Activated CD8-positive, alpha-beta T cell treated with anti-CD3 and anti-CD28 coated beads for 36 hours (primary cell): Measurements from ENCODE around the gene KMT2C. TPM values are rescaled to one million over a fixed set of nuclear protein-coding genes. Genes with fewer than 3 reads are reported as not detected.
"Not testable (repeated sequence)": the region's sequence is repeated elsewhere in the genome, so short reads cannot be mapped to it uniquely, and the experiment has no call there.

ENCODE experiments used
- ATAC-seq: fragments of 200-7000 bp; cut with Tn5 transposase; one replicate; pipeline ENCODE4 v1.10.0; 2021; ENCODE audit warnings: mild to moderate bottlenecking, moderate library complexity
- CTCF ChIA-PET: fragments of 350-600 bp; sonication (Branson Sonifier 250); formaldehyde crosslinking; loops from one replicate; lab custom pipeline; 2021; ENCODE audit warnings: antibody characterized with exemption; lab: Charles Lee
- POLR2A ChIA-PET: fragments of 350-600 bp; sonication (Branson Sonifier 250); formaldehyde crosslinking; loops from one replicate; lab custom pipeline; 2021; ENCODE audit warnings: antibody characterized with exemption; lab: Charles Lee
- DNase-seq: peaks from one replicate; pipeline ENCODE4 v3.0.0-alpha.2; 2020
- H3K27ac Mint-ChIP-seq: one replicate; pipeline ENCODE4 v1.8.0; 2021; ENCODE audit warnings: mild to moderate bottlenecking, mixed read lengths
- H3K27me3 Mint-ChIP-seq: one replicate; pipeline ENCODE4 v1.8.0; 2021; ENCODE audit warnings: mixed read lengths
- H3K36me3 Mint-ChIP-seq: one replicate; pipeline ENCODE4 v1.8.0; 2021; ENCODE audit warnings: low read depth, mixed read lengths
- H3K4me1 Mint-ChIP-seq: one replicate; pipeline ENCODE4 v1.8.0; 2021; ENCODE audit warnings: low read depth, mixed read lengths
- H3K4me3 Mint-ChIP-seq: one replicate; pipeline ENCODE4 v1.8.0; 2021; ENCODE audit warnings: mild to moderate bottlenecking, moderate library complexity, mixed read lengths
- H3K9me3 Mint-ChIP-seq: one replicate; pipeline ENCODE4 v1.8.0; 2021; ENCODE audit warnings: mixed read lengths
- CTCF ChIP-seq: fragments of 200-600 bp; IDR thresholded peaks from one replicate; pipeline ENCODE4 v1.8.0; 2022; ENCODE audit warnings: antibody characterized with exemption, mild to moderate bottlenecking
- intact Hi-C: fragments of 100-400 bp; cut with micrococcal nuclease; formaldehyde crosslinking; loops from one replicate; pipeline ENCODE4 v1.10.0; 2022
- total RNA-seq, 2 experiments: library from RNA; stranded (reverse); gene quantifications; one replicate each; pipeline ENCODE4 v1.2.3, GENCODE V29; 2021

Gene KMT2C
- total RNA-seq, 2 experiments from 2014 or later: 48.5 to 52.8 TPM

GRCh38 chr7:152307902-152308301 lies 127.9 kb downstream of the KMT2C start:
- Mint-ChIP-seq H3K27ac (no peak overlapping the region), H3K4me3 (no peak overlapping the region), H3K36me3 (peaks cover 31% of the 10 kb centered on the region), H3K4me1 (peaks cover 4% of the 10 kb centered on the region), H3K9me3 (no peaks in the 10 kb centered on the region), H3K27me3 (no peaks in the 10 kb centered on the region)
- no peak for TF ChIP-seq CTCF
- intact Hi-C loops: no loop called here
- ChIA-PET CTCF (interaction anchor here (1.5 kb wide), 1 partner anchor 8 kb away, joined by 3 read pairs; no protein-coding TSS in a partner anchor), POLR2A (interaction anchor here (0.6 kb wide), 1 partner anchor 124 kb away, joined by 3 read pairs; no protein-coding TSS in a partner anchor)
- no peak for ATAC-seq
- no peak for DNase-seq

- H3K27me3 Mint-ChIP-seq, H3K4me3 Mint-ChIP-seq, intact Hi-C loops, DNase-seq, H3K9me3 Mint-ChIP-seq, ATAC-seq, H3K4me1 Mint-ChIP-seq, POLR2A ChIA-PET, H3K27ac Mint-ChIP-seq, CTCF ChIA-PET: not testable (repeated sequence)
- H3K36me3 Mint-ChIP-seq: peaks cover 28% of the 10 kb centered on the region
These were observed 136.2 kb downstream of the KMT2C start for GRCh38 chr7:152299542-152300143.

- Mint-ChIP-seq H3K4me3 (no peak overlapping the region), H3K4me1 (no peaks in the 10 kb centered on the region), H3K9me3 (peaks cover 10% of the 10 kb centered on the region), H3K27ac (no peak overlapping the region), H3K27me3 (no peaks in the 10 kb centered on the region), H3K36me3 (peaks cover 47% of the 10 kb centered on the region)
- intact Hi-C loops: no loop called here
- no peak for TF ChIP-seq CTCF
- ChIA-PET CTCF (no interaction called here), POLR2A (no interaction called here)
- ATAC-seq: no peak
- no peak for DNase-seq
These were observed 142.9 kb downstream of the KMT2C start for GRCh38 chr7:152292897-152293296.

GRCh38 chr7:152286972-152287371 lies 148.8 kb downstream of the KMT2C start:
- CTCF ChIA-PET, H3K4me1 Mint-ChIP-seq, DNase-seq, H3K27me3 Mint-ChIP-seq, POLR2A ChIA-PET, H3K27ac Mint-ChIP-seq, ATAC-seq, H3K9me3 Mint-ChIP-seq, H3K4me3 Mint-ChIP-seq, intact Hi-C loops: not testable (repeated sequence)
- peaks cover 25% of the 10 kb centered on the region for H3K36me3 Mint-ChIP-seq

GRCh38 chr7:152286219-152286618 lies 149.6 kb downstream of the KMT2C start:
- POLR2A ChIA-PET, ATAC-seq, H3K9me3 Mint-ChIP-seq, DNase-seq, intact Hi-C loops, H3K27me3 Mint-ChIP-seq, CTCF ChIA-PET, H3K4me1 Mint-ChIP-seq, H3K27ac Mint-ChIP-seq, H3K4me3 Mint-ChIP-seq: not testable (repeated sequence)
- peaks cover 24% of the 10 kb centered on the region for H3K36me3 Mint-ChIP-seq

GRCh38 chr7:152284998-152285397 lies 150.8 kb downstream of the KMT2C start:
- ATAC-seq, H3K4me3 Mint-ChIP-seq, DNase-seq, H3K4me1 Mint-ChIP-seq, H3K27ac Mint-ChIP-seq, POLR2A ChIA-PET, H3K9me3 Mint-ChIP-seq, intact Hi-C loops, CTCF ChIA-PET, H3K27me3 Mint-ChIP-seq: not testable (repeated sequence)
- H3K36me3 Mint-ChIP-seq: peaks cover 19% of the 10 kb centered on the region

- intact Hi-C loops, H3K27me3 Mint-ChIP-seq: not testable (repeated sequence)
These were observed 158.1 kb downstream of the KMT2C start for GRCh38 chr7:152277687-152278086.

GRCh38 chr7:152270427-152270826 lies 165.4 kb downstream of the KMT2C start:
- CTCF ChIA-PET, intact Hi-C loops, H3K27me3 Mint-ChIP-seq, DNase-seq, H3K9me3 Mint-ChIP-seq, H3K4me1 Mint-ChIP-seq, H3K4me3 Mint-ChIP-seq, ATAC-seq, POLR2A ChIA-PET, H3K27ac Mint-ChIP-seq: not testable (repeated sequence)
- peaks cover 15% of the 10 kb centered on the region for H3K36me3 Mint-ChIP-seq

More at GRCh38 chr7:152277687-152278086, 158.1 kb downstream of the KMT2C start:
- H3K27ac Mint-ChIP-seq, H3K4me3 Mint-ChIP-seq, POLR2A ChIA-PET, H3K9me3 Mint-ChIP-seq, CTCF ChIA-PET, H3K36me3 Mint-ChIP-seq, ATAC-seq, H3K4me1 Mint-ChIP-seq, DNase-seq: not testable (repeated sequence)

- H3K27me3 Mint-ChIP-seq, intact Hi-C loops, H3K4me3 Mint-ChIP-seq, POLR2A ChIA-PET, CTCF ChIA-PET, DNase-seq, H3K4me1 Mint-ChIP-seq, H3K9me3 Mint-ChIP-seq, ATAC-seq, H3K27ac Mint-ChIP-seq: not testable (repeated sequence)
- peaks cover 29% of the 10 kb centered on the region for H3K36me3 Mint-ChIP-seq
These were observed 168.9 kb downstream of the KMT2C start for GRCh38 chr7:152266859-152267258.

- intact Hi-C loops, POLR2A ChIA-PET, DNase-seq, CTCF ChIA-PET, H3K4me1 Mint-ChIP-seq, H3K27me3 Mint-ChIP-seq, H3K27ac Mint-ChIP-seq, H3K4me3 Mint-ChIP-seq, H3K9me3 Mint-ChIP-seq, ATAC-seq: not testable (repeated sequence)
- peaks cover 30% of the 10 kb centered on the region for H3K36me3 Mint-ChIP-seq
These were observed 170.9 kb downstream of the KMT2C start for GRCh38 chr7:152264915-152265314.
